AG20443 (cell line): ENCODE measurements around the gene SMIM43.
A peak's percentile ranks its signal among the peaks of the same experiment; 100 is the strongest.
"Not testable (repeated sequence)": the region's sequence is repeated elsewhere in the genome, so short reads cannot be mapped to it uniquely, and the experiment has no call there.

Experiments used
- DNase-seq: peaks from one replicate; pipeline ENCODE4 v3.0.0; 2012; ENCODE audit warnings: low spot score, mixed read lengths

Gene SMIM43

GRCh38 chr4:121736735-121737351, 28.1 kb downstream of the SMIM43 start:
- peak; percentile 66 for DNase-seq

- no peak for DNase-seq
Measured at GRCh38 chr4:121734571-121734970, 30.4 kb downstream of the SMIM43 start.

GRCh38 chr4:121733942-121734341, 31.0 kb downstream of the SMIM43 start:
- no peak for DNase-seq

GRCh38 chr4:121729753-121730152, 35.2 kb downstream of the SMIM43 start:
- DNase-seq = not testable (repeated sequence)

- DNase-seq = peak; percentile 41
Measured at GRCh38 chr4:121728798-121729226, 36.2 kb downstream of the SMIM43 start.

- peak; percentile 85 for DNase-seq
Measured at GRCh38 chr4:121728066-121728465, 36.9 kb downstream of the SMIM43 start.

GRCh38 chr4:121726642-121727268, 38.2 kb downstream of the SMIM43 start:
- peak; percentile 37 for DNase-seq

GRCh38 chr4:121724671-121725070, 40.3 kb downstream of the SMIM43 start:
- DNase-seq = no peak

GRCh38 chr4:121721700-121722099, 43.3 kb downstream of the SMIM43 start:
- DNase-seq = no peak

GRCh38 chr4:121720109-121720508, 44.9 kb downstream of the SMIM43 start:
- DNase-seq = no peak

- DNase-seq = peak; percentile 33
Measured at GRCh38 chr4:121717680-121718237, 47.2 kb downstream of the SMIM43 start.

GRCh38 chr4:121714548-121714947, 50.4 kb downstream of the SMIM43 start:
- DNase-seq = no peak

GRCh38 chr4:121712783-121713182, 52.2 kb downstream of the SMIM43 start:
- no peak for DNase-seq

- DNase-seq = no peak
Measured at GRCh38 chr4:121712001-121712651, 52.8 kb downstream of the SMIM43 start.

- peak; percentile 96 for DNase-seq
Measured at GRCh38 chr4:121711263-121712000, 53.5 kb downstream of the SMIM43 start.

GRCh38 chr4:121709766-121710405, 55.1 kb downstream of the SMIM43 start:
- no peak for DNase-seq
